ENCODE results near the gene RANGAP1. TPM values are rescaled to one million over a fixed set of nuclear protein-coding genes. Genes with fewer than 3 reads are reported as not detected.
A peak's percentile ranks its signal among the peaks of the same experiment; 100 is the strongest.

Gene RANGAP1
- polyA plus RNA-seq, 3 donors = 59.1 to 62.9 (median 61.2) TPM

DNA sequence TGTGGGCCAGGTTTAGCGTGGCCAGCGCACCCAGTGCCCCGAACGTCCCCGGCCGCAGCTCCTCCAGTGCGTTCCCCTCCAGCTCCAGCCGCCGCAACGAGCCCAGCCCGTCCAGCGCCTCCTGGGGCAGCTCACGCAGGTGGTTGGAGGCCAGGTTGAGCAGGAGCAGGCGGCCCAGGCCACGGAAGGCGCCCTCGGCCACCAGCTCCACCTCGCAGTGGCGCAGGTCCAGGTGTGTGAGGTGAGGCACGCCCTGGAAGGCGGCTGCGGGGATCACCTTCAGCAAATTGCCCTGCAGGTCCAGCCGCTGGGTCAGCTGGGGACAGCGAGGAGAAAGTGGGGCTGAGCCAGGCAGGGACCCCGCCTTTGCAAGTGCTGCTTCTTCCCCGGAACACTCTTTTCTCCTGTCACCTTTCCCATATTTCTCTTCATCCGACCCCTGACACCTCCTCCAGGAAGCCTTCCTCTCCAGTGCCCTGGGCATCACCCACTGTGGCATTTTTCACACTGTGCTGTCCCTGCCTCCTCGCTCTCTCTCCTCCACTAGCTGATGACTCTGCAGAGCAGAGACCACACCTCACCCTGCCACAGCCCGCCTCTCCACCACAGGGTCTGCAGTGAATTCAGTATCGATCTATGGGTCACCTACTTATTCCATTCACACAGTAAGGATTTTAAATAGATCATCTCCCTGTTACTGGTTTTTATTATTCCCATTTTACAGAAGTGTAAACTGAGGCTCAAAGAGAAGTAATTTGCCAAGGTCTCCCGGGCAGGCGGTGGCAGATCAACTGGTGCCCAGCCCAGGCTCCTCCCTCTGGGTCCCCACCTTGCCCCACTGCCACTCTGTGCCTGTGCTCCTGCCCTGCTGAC lies 47.2 kb downstream of the RANGAP1 start:
- DNase-seq = no peak

DNA sequence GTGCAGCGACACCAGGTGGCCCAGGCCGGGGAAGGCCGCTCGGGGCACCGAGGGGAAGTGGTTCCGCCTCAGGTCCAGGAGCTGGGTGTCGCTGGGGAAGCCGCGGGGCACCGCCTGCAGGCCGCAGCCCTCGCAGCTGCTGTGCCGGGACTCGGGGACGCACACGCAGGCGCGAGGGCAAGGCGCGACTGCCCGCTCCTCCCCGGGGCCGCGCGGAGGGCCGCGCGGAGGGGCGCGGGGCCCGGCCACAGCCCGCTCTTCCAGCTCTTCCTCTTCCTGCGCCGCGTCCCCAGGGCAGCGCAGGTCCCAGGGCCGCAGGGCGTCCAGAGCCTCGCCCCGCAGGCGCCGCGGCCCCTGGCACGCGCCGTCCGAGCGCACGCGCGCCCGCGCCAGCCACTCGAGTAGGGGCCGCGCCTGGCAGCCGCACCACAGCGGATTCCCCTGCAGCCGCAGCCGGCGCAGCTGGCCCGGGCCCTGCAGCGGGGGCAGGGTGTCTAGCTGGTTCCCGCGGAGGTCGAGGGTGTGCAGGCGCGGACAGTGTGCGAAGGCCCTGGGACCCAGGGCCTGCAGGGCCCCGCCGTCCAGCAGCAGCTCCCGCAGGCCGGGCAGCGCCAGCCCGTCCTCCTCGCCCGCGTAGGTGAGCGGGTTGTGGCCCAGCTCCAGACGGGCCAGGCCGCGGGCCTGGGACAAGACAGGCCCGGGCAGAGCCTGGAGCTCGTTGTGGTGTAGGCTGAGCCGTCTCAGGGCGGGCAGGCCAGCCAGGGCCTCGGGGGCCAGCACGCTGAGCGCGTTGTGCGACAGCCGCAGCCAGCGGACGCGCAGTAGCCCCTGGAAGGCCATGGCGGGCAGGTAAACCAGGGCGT lies 48.0 kb downstream of the RANGAP1 start:
- peak; percentile 62 for DNase-seq

DNA sequence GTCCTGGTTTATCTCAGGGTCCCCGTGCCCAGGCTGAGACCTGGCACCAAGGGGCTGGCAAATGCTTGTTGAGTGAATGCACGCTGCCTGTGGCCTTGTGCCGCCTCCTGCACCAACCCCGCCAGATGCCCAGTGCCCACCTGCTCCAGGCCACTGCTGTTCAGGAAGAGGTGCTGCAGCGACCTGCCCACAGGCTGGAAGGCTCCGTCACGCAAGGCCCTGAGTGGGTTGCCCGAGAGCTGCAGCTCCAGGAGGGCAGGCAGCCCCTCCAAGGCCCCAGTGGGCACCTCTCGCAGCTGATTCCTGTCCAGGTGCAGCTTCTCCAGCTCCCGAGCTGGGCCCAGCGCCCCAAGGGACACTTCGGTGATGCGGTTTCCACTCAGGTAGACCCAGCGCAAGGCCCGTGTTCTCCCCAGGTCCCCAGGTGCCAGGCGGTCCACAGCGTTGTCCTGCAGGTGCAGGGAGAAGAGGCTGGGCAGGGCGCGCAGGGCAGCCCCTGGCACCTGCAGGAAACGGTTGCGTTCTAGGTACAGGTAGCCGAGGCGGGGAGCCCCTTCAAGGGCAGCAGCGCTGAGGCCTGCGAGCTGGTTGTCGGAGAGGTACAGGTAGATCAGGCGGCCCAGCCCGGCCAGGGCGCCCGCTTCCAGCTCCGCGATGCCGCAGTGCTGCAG lies 48.8 kb downstream of the RANGAP1 start:
- DNase-seq = no peak

GRCh38 chr22:41234815-41235695 lies 50.9 kb downstream of the RANGAP1 start:
- DNase-seq = no peak

- no peak for DNase-seq
These were observed 54.6 kb downstream of the RANGAP1 start for GRCh38 chr22:41231369-41231768.

- DNase-seq = no peak
These were observed 55.6 kb downstream of the RANGAP1 start for GRCh38 chr22:41230401-41230785.

DNA sequence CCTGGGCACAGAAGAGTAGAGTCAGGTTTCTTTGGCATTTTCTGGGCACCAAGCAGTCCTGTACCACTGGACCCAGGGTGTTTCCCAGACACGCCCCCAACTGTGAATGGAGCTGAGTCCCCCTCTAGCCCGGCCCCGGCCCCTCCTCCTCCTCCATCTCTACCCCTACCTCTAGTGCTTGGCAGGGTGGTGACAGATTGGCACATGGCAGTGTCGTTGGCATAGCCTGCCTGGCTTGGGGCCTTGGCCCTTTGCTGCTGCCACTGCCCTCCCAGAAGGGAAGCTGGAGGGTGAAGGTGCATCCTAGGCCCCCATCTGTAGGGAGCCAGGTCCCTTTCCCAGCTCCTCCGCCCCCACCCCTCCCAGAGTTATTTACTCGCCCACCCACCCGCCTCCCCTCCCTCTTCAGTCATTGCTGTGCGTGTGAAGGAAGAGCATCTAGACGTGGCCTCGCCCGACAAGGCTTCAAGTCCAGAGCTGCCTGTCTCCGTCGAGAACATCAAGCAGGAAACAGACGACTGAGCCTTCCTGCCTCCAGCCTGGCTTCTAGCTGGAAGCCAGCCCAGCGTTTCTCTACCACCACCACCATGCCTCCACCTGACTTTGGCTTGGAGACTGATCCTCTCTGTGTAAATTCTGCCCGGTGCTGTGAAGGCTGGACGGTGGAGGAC lies 56.1 kb downstream of the RANGAP1 start:
- DNase-seq = no peak

DNA sequence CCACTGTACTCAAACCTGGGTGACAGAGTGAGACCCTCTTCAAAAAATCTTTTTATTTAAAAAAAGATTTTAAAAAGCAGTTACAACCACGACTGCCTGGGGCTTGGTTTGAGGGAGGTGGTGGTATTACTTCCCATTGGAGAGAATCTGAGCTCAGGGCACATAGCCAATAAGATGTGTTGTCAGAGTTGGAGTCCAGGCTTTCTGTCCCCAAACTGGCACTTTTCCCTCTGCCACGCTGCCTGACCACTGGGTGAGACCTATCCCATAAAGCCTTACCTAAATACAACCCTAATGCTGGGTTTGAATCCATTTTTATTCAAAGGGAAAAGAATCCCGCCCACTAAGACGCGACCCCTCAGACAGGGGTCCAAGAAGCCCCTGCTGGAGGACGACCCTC lies 56.8 kb downstream of the RANGAP1 start:
- no peak for DNase-seq

DNA sequence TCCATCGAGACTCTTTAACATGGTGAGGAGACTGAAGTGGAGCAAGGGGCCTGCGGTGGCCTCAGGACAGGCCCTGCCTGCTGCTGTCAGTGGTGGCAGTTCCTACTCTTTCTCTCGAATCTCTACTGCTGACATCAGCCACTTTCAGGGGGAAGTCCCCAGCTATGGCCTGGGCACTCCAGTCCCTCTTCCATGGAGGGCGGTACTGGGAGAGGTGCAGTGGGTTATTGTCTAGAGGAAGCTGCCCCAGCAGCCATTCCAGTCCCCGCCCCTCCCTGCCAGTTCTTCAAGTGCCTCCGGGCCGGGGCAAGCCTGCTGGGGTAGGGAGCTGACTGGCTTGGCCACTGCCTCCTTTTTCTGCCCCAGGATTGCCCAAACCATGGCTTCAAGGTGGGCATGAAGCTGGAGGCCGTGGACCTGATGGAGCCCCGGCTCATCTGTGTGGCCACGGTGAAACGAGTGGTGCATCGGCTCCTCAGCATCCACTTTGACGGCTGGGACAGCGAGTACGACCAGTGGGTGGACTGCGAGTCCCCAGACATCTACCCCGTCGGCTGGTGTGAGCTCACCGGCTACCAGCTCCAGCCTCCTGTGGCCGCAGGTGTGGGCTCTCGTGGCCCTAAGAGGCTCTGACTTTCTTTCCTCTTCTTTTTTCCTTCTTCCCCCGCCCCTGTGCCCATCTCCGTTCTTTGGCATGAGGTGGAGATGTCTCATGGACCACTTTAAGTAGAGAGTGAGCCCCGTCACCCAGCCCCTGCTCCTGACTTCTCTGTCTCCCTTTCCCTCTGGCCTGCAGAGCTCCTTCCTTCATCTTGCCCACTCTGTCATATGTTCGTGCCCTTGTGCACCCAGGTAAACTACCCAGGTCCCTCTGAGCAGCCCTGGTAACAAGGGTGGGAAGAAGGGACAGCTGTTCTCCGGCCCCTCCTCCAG lies 59.0 kb downstream of the RANGAP1 start:
- no peak for DNase-seq

DNA sequence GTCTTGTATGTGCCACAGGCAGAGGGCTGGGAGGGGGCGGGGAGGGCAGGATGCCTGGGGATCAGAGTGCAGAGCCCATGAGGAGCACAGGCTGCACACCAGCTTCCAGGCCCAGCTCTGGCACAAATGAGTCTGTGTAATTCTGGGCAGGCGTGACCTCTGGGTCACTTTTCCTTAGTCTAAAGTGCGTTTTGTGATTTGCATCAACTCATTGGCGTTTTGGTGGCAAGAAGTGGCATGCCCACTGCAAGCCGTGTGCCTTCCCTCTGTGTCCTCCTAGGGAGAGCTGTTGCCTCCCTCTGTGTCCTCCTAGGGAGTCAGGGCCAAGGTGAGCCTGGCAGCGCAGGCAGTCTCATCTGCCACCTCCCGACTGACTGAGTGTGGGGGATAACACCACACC lies 62.5 kb downstream of the RANGAP1 start:
- no peak for DNase-seq

GRCh38 chr22:41222846-41223507 lies 63.0 kb downstream of the RANGAP1 start:
- no peak for DNase-seq

GRCh38 chr22:41217553-41218157 lies 68.3 kb downstream of the RANGAP1 start:
- peak; percentile 57 for DNase-seq

DNA sequence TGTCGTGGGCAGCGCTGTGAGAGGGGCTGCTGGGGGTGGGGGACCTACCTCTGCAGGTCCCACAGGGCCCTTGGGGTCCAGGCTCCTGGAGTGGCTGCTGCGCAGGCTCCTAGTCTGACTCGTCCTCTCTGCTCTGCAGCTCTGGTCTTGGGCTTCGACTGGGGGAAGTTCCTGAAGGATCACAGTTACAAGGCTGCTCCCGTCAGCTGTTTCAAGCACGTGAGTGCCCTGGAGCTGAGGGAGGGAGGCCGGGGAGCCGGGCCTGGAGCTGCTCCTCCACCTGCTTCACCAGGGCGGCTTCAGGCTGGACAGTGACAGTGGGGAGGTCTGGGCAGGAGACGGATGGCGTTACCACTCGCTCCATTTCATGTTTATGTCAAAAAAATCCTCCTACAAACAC lies 69.0 kb downstream of the RANGAP1 start:
- DNase-seq = no peak

- no peak for DNase-seq
These were observed 70.1 kb downstream of the RANGAP1 start for GRCh38 chr22:41215926-41216325.

DNA sequence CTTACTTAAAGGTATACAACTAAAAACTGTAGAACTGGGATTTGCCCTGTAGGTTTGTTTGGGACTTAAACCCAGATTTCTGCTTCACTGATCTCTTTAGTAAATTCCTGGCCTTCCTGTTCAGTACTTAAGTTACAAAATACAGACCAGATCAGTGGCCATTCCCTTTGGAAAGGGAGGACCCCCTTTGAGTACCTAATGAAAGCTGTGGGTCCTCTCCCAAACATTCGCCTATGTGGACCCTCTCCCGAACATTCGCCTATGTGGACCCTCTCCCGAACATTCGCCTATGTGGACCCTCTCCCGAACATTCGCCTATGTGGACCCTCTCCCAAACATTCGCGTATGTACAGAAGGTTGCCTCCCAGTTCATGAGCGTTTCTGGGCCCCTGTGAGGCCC lies 70.6 kb downstream of the RANGAP1 start:
- DNase-seq = no peak

- DNase-seq = no peak
These were observed 79.3 kb downstream of the RANGAP1 start for GRCh38 chr22:41206719-41207118.

DNA sequence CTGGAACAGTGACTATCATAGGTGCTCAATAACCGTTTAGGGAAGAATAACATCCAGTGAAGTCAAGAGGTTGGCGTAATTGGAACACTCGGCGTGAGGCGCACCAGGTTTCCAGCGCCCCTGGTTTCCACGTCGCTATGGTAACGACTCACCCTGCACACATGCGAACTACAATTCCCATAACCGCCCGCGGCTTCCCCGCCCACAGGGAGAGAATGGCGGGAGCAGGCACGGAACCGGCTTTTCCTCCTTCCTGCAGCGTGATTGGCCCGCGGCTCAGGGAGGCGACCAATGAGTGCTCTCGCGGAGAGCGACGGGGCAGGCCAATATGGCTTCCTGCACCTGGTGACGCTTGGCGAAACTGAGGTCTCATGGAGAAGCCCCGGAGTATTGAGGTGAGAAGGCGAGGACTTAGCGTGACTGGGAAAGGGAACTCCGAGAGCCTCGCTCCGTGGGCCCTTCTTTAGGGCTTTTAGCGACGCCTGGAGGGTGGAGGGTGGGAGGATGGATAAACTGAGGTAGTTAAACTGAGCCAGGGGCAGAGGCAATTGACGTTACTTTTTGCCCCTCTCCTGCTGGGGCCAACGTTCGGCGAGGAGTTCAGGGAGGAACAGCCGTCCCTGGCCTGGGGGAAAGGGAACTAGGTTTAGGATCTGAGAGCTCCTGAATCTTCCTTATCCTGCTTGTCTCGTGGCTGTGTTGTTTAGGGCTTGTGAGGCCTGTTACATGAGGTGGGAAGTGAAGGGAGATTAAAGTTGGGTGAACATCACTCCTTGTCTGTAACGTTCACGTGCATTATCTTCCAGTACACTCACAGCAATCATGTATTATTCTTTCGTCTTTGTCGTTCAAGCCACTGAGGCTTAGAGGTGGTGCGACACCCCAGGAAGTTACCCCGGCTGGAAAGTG lies 80.7 kb downstream of the RANGAP1 start, which contains the start of gene L3MBTL2:
Gene L3MBTL2, plus strand, starts transcription at position 321 of the 909 bp plus-strand sequence. Its CDS starts 51 bp downstream, at position 372.
- peak; percentile 97 for DNase-seq

Data from renal pelvis (tissue), 4 donors.